ENCODE results near the gene MAP3K19. TPM values are rescaled to one million over a fixed set of nuclear protein-coding genes. Genes with fewer than 3 reads are reported as not detected.

Gene MAP3K19
- total and polyA plus RNA-seq, 2 experiments from 2014 or later = not detected

GRCh38 chr2:135022952-135023880, 24.0 kb downstream of the MAP3K19 start:
- Histone ChIP-seq H3K9me2 (replicated peaks; ENCODE audit: insufficient read depth) (no peaks in the 10 kb centered on the region), H3K4me2 (no peak overlapping the region), H3K27ac (no peak overlapping the region), H2AFZ (no peak overlapping the region), H3K79me2 (no peaks in the 10 kb centered on the region), H3K4me3 (no peak overlapping the region), H3K9me3 (ENCODE audit: low read depth) (no peaks in the 10 kb centered on the region), H3K36me3 (replicated peaks; ENCODE audit: insufficient read depth, low read depth) (no peaks in the 10 kb centered on the region), H3K27me3 (no peaks in the 10 kb centered on the region), H4K20me1 (ENCODE audit: insufficient read depth, poor library complexity, severe bottlenecking) (no peaks in the 10 kb centered on the region), H3K4me1 (ENCODE audit: insufficient read depth) (no peaks in the 10 kb centered on the region)
- 85% methylated on average over 10 of the region's 10 CpGs for WGBS (ENCODE audit: low lambda C conversion rate, missing lambda C conversion rate)
- TF ChIP-seq EZH2phosphoT487 (IDR thresholded peaks at IDR 0.05; ENCODE audit: low read depth, severe bottlenecking, unreplicated experiment) = no peak
- no peak for TF ChIP-seq EZH2 (IDR thresholded peaks at IDR 0.05; ENCODE audit: borderline replicate concordance)
- no peak for TF ChIP-seq CTCF (IDR thresholded peaks at IDR 0.05; ENCODE audit: poor library complexity)
- DNase-seq (ENCODE audit: low spot score) = no peak

GRCh38 chr2:135021618-135022017, 25.6 kb downstream of the MAP3K19 start:
- Histone ChIP-seq H3K9me2 (replicated peaks; ENCODE audit: insufficient read depth) (no peaks in the 10 kb centered on the region), H3K9me3 (ENCODE audit: low read depth) (no peaks in the 10 kb centered on the region), H2AFZ (no peak overlapping the region), H4K20me1 (ENCODE audit: insufficient read depth, poor library complexity, severe bottlenecking) (no peaks in the 10 kb centered on the region), H3K79me2 (no peaks in the 10 kb centered on the region), H3K4me1 (ENCODE audit: insufficient read depth) (no peaks in the 10 kb centered on the region), H3K27ac (no peak overlapping the region), H3K4me3 (no peak overlapping the region), H3K4me2 (no peak overlapping the region), H3K27me3 (no peaks in the 10 kb centered on the region), H3K36me3 (replicated peaks; ENCODE audit: insufficient read depth, low read depth) (no peaks in the 10 kb centered on the region)
- DNase-seq (ENCODE audit: low spot score) = no peak
- TF ChIP-seq EZH2phosphoT487 (IDR thresholded peaks at IDR 0.05; ENCODE audit: low read depth, severe bottlenecking, unreplicated experiment) = no peak
- TF ChIP-seq EZH2 (IDR thresholded peaks at IDR 0.05; ENCODE audit: borderline replicate concordance) = no peak
- WGBS (ENCODE audit: low lambda C conversion rate, missing lambda C conversion rate) = 100% methylated on average over 1 of the region's 1 CpG

GRCh38 chr2:135011633-135012032, 35.6 kb downstream of the MAP3K19 start:
- TF ChIP-seq CTCF (IDR thresholded peaks at IDR 0.05; ENCODE audit: poor library complexity) (no peak), EZH2phosphoT487 (IDR thresholded peaks at IDR 0.05; ENCODE audit: low read depth, severe bottlenecking, unreplicated experiment) (no peak), EZH2 (IDR thresholded peaks at IDR 0.05; ENCODE audit: borderline replicate concordance) (no peak)
- Histone ChIP-seq H3K27me3 (no peaks in the 10 kb centered on the region), H2AFZ (no peak overlapping the region), H4K20me1 (ENCODE audit: insufficient read depth, poor library complexity, severe bottlenecking) (no peaks in the 10 kb centered on the region), H3K36me3 (replicated peaks; ENCODE audit: insufficient read depth, low read depth) (no peaks in the 10 kb centered on the region), H3K4me3 (no peak overlapping the region), H3K9me2 (replicated peaks; ENCODE audit: insufficient read depth) (no peaks in the 10 kb centered on the region), H3K27ac (no peak overlapping the region), H3K4me1 (ENCODE audit: insufficient read depth) (no peaks in the 10 kb centered on the region), H3K4me2 (no peak overlapping the region), H3K79me2 (no peaks in the 10 kb centered on the region), H3K9me3 (ENCODE audit: low read depth) (no peaks in the 10 kb centered on the region)
- DNase-seq (ENCODE audit: low spot score) = no peak

GRCh38 chr2:135010200-135010942, 36.9 kb downstream of the MAP3K19 start:
- no peak overlapping the region for H3K27ac ChIP-seq
- TF ChIP-seq EZH2 (IDR thresholded peaks at IDR 0.05; ENCODE audit: borderline replicate concordance) (no peak), EZH2phosphoT487 (IDR thresholded peaks at IDR 0.05; ENCODE audit: low read depth, severe bottlenecking, unreplicated experiment) (no peak), CTCF (IDR thresholded peaks at IDR 0.05; ENCODE audit: poor library complexity) (no peak)
- no peaks in the 10 kb centered on the region for H3K79me2 ChIP-seq
- no peaks in the 10 kb centered on the region for H3K9me3 ChIP-seq (ENCODE audit: low read depth)
- H3K36me3 ChIP-seq (replicated peaks; ENCODE audit: insufficient read depth, low read depth) = no peaks in the 10 kb centered on the region
- H3K4me1 ChIP-seq (ENCODE audit: insufficient read depth) = no peaks in the 10 kb centered on the region
- 91% methylated on average over 10 of the region's 10 CpGs for WGBS (ENCODE audit: low lambda C conversion rate, missing lambda C conversion rate)
- no peak for DNase-seq (ENCODE audit: low spot score)
- no peak overlapping the region for H3K4me3 ChIP-seq
- H2AFZ ChIP-seq = no peak overlapping the region
- H3K9me2 ChIP-seq (replicated peaks; ENCODE audit: insufficient read depth) = no peaks in the 10 kb centered on the region
- H3K27me3 ChIP-seq = peaks cover 8% of the 10 kb centered on the region
- H4K20me1 ChIP-seq (ENCODE audit: insufficient read depth, poor library complexity, severe bottlenecking) = no peaks in the 10 kb centered on the region
- no peak overlapping the region for H3K4me2 ChIP-seq

Data from hepatocyte (in vitro differentiated cells).